ENCODE measurements around the gene HSD17B1. TPM values are rescaled to one million over a fixed set of nuclear protein-coding genes. Genes with fewer than 3 reads are reported as not detected.

HSD17B1 gene
- total RNA-seq, 1 experiment from 2014 or later: 1.5 TPM

GRCh38 chr17:42519546-42520491, 32.9 kb upstream of the HSD17B1 start:
- no peaks in the 10 kb centered on the region for H3K79me2 ChIP-seq (ENCODE audit: insufficient read depth, low read length)
- no peaks in the 10 kb centered on the region for H3K9me3 Mint-ChIP-seq
- no peak overlapping the region for H3K27ac ChIP-seq (ENCODE audit: insufficient read length, low read depth, low read length)
- H3K4me1 ChIP-seq (ENCODE audit: insufficient read depth, low read length): peaks cover 11% of the 10 kb centered on the region; the same call in 1 of the 2 replicates
- DNase-seq: peak; percentile 77
- H3K14ac ChIP-seq (ENCODE audit: insufficient read depth, low read length): peak overlapping the region; percentile 63; the same call in 1 of the 2 replicates
- no peaks in the 10 kb centered on the region for H4K20me1 ChIP-seq (ENCODE audit: control insufficient read depth, insufficient read depth, insufficient read length)
- H3K23me2 ChIP-seq (ENCODE audit: insufficient read length, low read depth, low read length, poor library complexity, severe bottlenecking): no peaks in the 10 kb centered on the region
- no peak overlapping the region for H3K56ac ChIP-seq (ENCODE audit: insufficient read length, low read depth, low read length)
- H3K9ac ChIP-seq (ENCODE audit: extremely low read depth, insufficient read length, low read length): no peak overlapping the region
- H3K27me3 Mint-ChIP-seq (ENCODE audit: low read depth): peaks cover 8% of the 10 kb centered on the region
- no peak overlapping the region for H3K4me2 ChIP-seq (ENCODE audit: insufficient read depth, insufficient read length, low read length)
- H4K8ac ChIP-seq (replicated peaks; ENCODE audit: insufficient read length, low read depth, low read length): no peak overlapping the region
- no peak for TF ChIP-seq CTCF (conservative IDR thresholded peaks at IDR 0.05)
- no peak overlapping the region for H2AK5ac ChIP-seq (ENCODE audit: insufficient read length, low read length)
- H3K23ac ChIP-seq (ENCODE audit: insufficient read length, low read depth, low read length): no peak overlapping the region
- peak overlapping the region; percentile 70 for H2BK120ac ChIP-seq (ENCODE audit: low read depth, low read length, poor library complexity, severe bottlenecking)
- H3T11ph ChIP-seq (ENCODE audit: low read length): no peak overlapping the region
- peaks cover 0 to 34% (median 26%) of the 10 kb centered on the region in 3 experiments; a peak in 5 of 7 replicates for H3K36me3 Mint-ChIP-seq (ENCODE audit: insufficient read depth in 1 of 3, low read depth in 3 of 3)
- peak overlapping the region; percentile 16 to 73 (median 27); a peak in 3 of 7 replicates for H3K27ac Mint-ChIP-seq
- no peak overlapping the region for H4K5ac ChIP-seq (ENCODE audit: insufficient read length, low read depth, low read length)
- peaks cover 2% of the 10 kb centered on the region; the same call in 1 of the 2 replicates for H3K27me3 ChIP-seq (ENCODE audit: insufficient read depth, low read length)
- H3K79me1 ChIP-seq (ENCODE audit: insufficient read depth, low read depth, low read length, poor library complexity, severe bottlenecking): no peaks in the 10 kb centered on the region
- H2BK5ac ChIP-seq (ENCODE audit: insufficient read length, low read length): no peak overlapping the region
- H3K4me1 Mint-ChIP-seq: peaks cover 25 to 40% of the 10 kb centered on the region in 2 experiments
- no peak overlapping the region; the same call in 1 of the 2 replicates for H3K4ac ChIP-seq (ENCODE audit: low read depth, low read length)
- H3K18ac ChIP-seq (ENCODE audit: insufficient read length, low read depth, low read length): peak overlapping the region; percentile 43
- WGBS (ENCODE audit: extremely low coverage, insufficient read length, low lambda C conversion rate): no CpG with 5 or more reads among the region's 12 CpGs
- peak overlapping the region in 1 of 2 experiments; percentile 59; a peak in 2 of 5 replicates for H3K4me3 Mint-ChIP-seq
- H2BK20ac ChIP-seq (ENCODE audit: low read depth, low read length, poor library complexity, severe bottlenecking): no peak overlapping the region
- no peak overlapping the region for H2BK15ac ChIP-seq (ENCODE audit: low read depth, low read length)
- H2BK12ac ChIP-seq (ENCODE audit: insufficient read length, low read depth, low read length): no peak overlapping the region
- H4K91ac ChIP-seq (ENCODE audit: insufficient read length, low read depth, low read length): no peak overlapping the region
- no peaks in the 10 kb centered on the region for H3K9me3 ChIP-seq (ENCODE audit: control insufficient read depth, low read depth, low read length)
- no peak overlapping the region for H2AFZ ChIP-seq (ENCODE audit: low read length)
